AG04450 (cell line): ENCODE measurements around the gene PAX8. TPM values are rescaled to one million over a fixed set of nuclear protein-coding genes. Genes with fewer than 3 reads are reported as not detected.

Source experiments
- CTCF ChIA-PET: fragments of 300-600, 350-600 bp; formaldehyde crosslinking; extraction: SDS; loops from one replicate; lab custom pipeline; 2022; ENCODE audit warnings: antibody characterized with exemption, inconsistent platforms; lab: Charles Lee
- POLR2A ChIA-PET: fragments of 350-600 bp; formaldehyde crosslinking; extraction: SDS; loops from one replicate; lab custom pipeline; 2021; ENCODE audit warnings: antibody characterized with exemption, inconsistent platforms; lab: Yijun Ruan, JAX
- DNase-seq: peaks from one replicate; pipeline ENCODE4 v3.0.0-alpha.2; 2011; ENCODE audit warnings: low read depth, low spot score
- H3K27ac ChIP-seq: one replicate; pipeline ENCODE4 v1.5.1; 2012; ENCODE audit warnings: low read depth, low read length, control low read depth
- H3K27me3 ChIP-seq: one replicate; pipeline ENCODE4 v1.6.0; 2012; ENCODE audit warnings: low read length; ENCODE audit not compliant: control insufficient read depth, insufficient read depth
- H3K4me3 ChIP-seq: 2 replicates; pipeline ENCODE4 v1.5.1; 2011; ENCODE audit warnings: mild to moderate bottlenecking, low read depth, low read length, control low read depth
- H3K9me3 ChIP-seq: 2 replicates; pipeline ENCODE4 v1.5.1; 2012; ENCODE audit warnings: low read length; ENCODE audit not compliant: control insufficient read depth, insufficient read depth
- polyA plus RNA-seq: library from polyadenylated mRNA; depleted of rRNA; stranded (reverse); fragments of >200 nt; gene quantifications from 2 replicates; pipeline ENCODE4 v1.2.3, GENCODE V29; 2011
- TF ChIP-seq, protein P1 (sequence below): IDR thresholded peaks from 2 replicates; pipeline ENCODE4 v1.5.1; 2011; ENCODE audit warnings: low read depth, low read length, control low read depth, inconsistent platforms

PAX8 gene
- polyA plus RNA-seq, 1 experiment = 1.2 TPM

GRCh38 chr2:113195923-113196501, 82.7 kb downstream of the PAX8 start:
- Histone ChIP-seq H3K27ac (no peak overlapping the region), H3K4me3 (no peak overlapping the region), H3K9me3 (no peaks in the 10 kb centered on the region; the same call in 1 of the 2 replicates), H3K27me3 (peaks cover 26% of the 10 kb centered on the region)
- ChIA-PET POLR2A (no interaction called here), CTCF (interaction anchor here (0.9 to 12.1 kb wide), 3 partner anchors 11 to 174 kb away, joined by 3 to 200 read pairs (median 4); no protein-coding TSS in a partner anchor)
- DNase-seq = no peak
- TF ChIP-seq, protein P1, sequence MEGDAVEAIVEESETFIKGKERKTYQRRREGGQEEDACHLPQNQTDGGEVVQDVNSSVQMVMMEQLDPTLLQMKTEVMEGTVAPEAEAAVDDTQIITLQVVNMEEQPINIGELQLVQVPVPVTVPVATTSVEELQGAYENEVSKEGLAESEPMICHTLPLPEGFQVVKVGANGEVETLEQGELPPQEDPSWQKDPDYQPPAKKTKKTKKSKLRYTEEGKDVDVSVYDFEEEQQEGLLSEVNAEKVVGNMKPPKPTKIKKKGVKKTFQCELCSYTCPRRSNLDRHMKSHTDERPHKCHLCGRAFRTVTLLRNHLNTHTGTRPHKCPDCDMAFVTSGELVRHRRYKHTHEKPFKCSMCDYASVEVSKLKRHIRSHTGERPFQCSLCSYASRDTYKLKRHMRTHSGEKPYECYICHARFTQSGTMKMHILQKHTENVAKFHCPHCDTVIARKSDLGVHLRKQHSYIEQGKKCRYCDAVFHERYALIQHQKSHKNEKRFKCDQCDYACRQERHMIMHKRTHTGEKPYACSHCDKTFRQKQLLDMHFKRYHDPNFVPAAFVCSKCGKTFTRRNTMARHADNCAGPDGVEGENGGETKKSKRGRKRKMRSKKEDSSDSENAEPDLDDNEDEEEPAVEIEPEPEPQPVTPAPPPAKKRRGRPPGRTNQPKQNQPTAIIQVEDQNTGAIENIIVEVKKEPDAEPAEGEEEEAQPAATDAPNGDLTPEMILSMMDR = no peak

- TF ChIP-seq, protein P1 = no peak
- H3K9me3 ChIP-seq = no peaks in the 10 kb centered on the region
- H3K27ac ChIP-seq = no peak overlapping the region
- H3K4me3 ChIP-seq = no peak overlapping the region
- CTCF ChIA-PET = interaction anchor here (0.7 to 2.3 kb wide), 3 partner anchors 11 to 198 kb away, joined by 3 to 5 read pairs (median 5); no protein-coding TSS in a partner anchor
- DNase-seq = no peak
- peaks cover 21% of the 10 kb centered on the region for H3K27me3 ChIP-seq
- POLR2A ChIA-PET = no interaction called here
These were observed 86.1 kb downstream of the PAX8 start for GRCh38 chr2:113192459-113193100.

DNA sequence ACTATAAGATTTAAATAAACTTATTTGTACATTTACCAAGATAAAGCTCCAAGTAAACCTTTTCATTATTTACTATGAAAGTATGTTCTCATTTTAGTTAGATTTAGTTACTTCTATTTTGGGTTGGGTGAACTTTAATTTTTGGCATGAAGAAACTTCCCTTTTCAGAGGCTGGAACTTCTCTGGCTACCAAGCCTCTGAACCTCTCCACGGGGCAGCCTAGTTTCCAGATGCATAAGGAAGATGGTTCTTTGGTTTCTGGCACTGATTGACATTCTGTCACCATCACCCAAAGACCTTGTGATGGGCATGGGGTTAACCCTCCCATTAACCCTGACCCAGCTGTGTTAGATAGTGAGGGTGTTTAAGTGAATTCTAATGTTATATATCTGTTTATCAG, 87.8 kb downstream of the PAX8 start:
- Histone ChIP-seq H3K9me3 (no peaks in the 10 kb centered on the region), H3K27me3 (peaks cover 19% of the 10 kb centered on the region), H3K27ac (no peak overlapping the region), H3K4me3 (no peak overlapping the region)
- ChIA-PET CTCF (interaction anchor here (1.2 to 2.8 kb wide), 3 partner anchors 8 to 53 kb away, joined by 3 to 15 read pairs (median 8); no protein-coding TSS in a partner anchor), POLR2A (no interaction called here)
- TF ChIP-seq, protein P1 = no peak
- DNase-seq = no peak

DNA sequence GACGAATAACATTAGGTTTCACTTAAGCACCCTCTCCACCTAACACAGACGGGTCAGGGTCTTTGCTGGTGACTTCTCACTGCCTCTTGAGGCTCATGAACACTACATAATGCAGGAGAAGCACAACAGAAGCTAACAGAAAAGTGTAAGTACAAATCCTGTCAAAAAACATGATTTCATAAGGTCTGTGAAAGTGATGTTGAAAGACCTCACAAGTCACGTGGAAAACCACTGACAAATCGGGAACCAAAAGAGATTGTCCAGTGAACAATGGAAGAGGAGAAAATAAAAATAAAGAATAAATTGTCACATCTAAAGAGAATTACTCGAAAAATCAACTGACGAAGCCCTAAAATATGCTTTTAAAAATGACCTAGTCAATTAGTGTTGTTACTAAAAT, 91.0 kb downstream of the PAX8 start:
- TF ChIP-seq, protein P1 = no peak
- Histone ChIP-seq H3K27ac (no peak overlapping the region), H3K4me3 (no peak overlapping the region), H3K27me3 (peaks cover 7% of the 10 kb centered on the region), H3K9me3 (no peaks in the 10 kb centered on the region)
- no peak for DNase-seq
- ChIA-PET CTCF (interaction anchor here (1.0 kb wide), 1 partner anchor 11 kb away, joined by 3 read pairs; no protein-coding TSS in a partner anchor), POLR2A (no interaction called here)

DNA sequence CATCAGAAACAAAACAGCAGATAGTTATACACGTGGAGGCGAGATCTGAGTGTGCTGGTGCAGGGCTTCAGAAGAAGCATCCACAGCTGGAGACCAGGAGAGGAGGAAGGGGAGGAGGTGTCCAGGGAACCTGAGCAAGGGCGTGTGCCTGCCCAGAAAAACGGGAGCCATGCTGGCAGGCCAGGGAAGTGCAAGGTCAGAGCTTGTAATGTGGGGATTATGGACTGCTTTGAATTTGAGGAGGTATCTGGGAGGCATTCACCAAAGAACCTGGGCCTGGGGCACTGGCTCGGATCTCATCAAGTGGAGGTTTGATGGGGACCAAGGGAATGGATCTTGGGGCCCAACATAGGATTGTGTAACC, 92.3 kb downstream of the PAX8 start:
- H3K27ac ChIP-seq = no peak overlapping the region
- H3K27me3 ChIP-seq = peaks cover 5% of the 10 kb centered on the region
- no peak overlapping the region for H3K4me3 ChIP-seq
- POLR2A ChIA-PET = no interaction called here
- TF ChIP-seq, protein P1 = no peak
- H3K9me3 ChIP-seq = no peaks in the 10 kb centered on the region
- no peak for DNase-seq
- CTCF ChIA-PET = no interaction called here
